GM18502 (cell line): Measurements from ENCODE around the gene MAP4K5.

ENCODE experiments used
- ATAC-seq: cut with Tn5 transposase; IDR thresholded peaks from one replicate; pipeline ENCODE4 v1.9.1; 2021; ENCODE audit warnings: mild to moderate bottlenecking; ENCODE audit not compliant: unreplicated experiment, poor library complexity

Gene MAP4K5

GRCh38 chr14:50488521-50488920, 43.8 kb downstream of the MAP4K5 start:
- ATAC-seq = no peak

- ATAC-seq = no peak
These were observed 53.3 kb downstream of the MAP4K5 start for GRCh38 chr14:50479041-50479440.

- no peak for ATAC-seq
These were observed 54.6 kb downstream of the MAP4K5 start for GRCh38 chr14:50477760-50478159.

GRCh38 chr14:50476134-50476533, 56.2 kb downstream of the MAP4K5 start:
- ATAC-seq = no peak

- no peak for ATAC-seq
These were observed 56.9 kb downstream of the MAP4K5 start for GRCh38 chr14:50475460-50475859.

GRCh38 chr14:50471838-50472465, 60.4 kb downstream of the MAP4K5 start:
- no peak for ATAC-seq

- ATAC-seq = no peak
These were observed 62.4 kb downstream of the MAP4K5 start for GRCh38 chr14:50469982-50470381.

GRCh38 chr14:50462111-50462510, 70.3 kb downstream of the MAP4K5 start:
- ATAC-seq = no peak

- ATAC-seq = no peak
These were observed 78.5 kb downstream of the MAP4K5 start for GRCh38 chr14:50453869-50454268.

GRCh38 chr14:50452979-50453705, 79.2 kb downstream of the MAP4K5 start:
- no peak for ATAC-seq

- ATAC-seq = no peak
These were observed 80.1 kb downstream of the MAP4K5 start for GRCh38 chr14:50452296-50452695.

GRCh38 chr14:50451854-50452253, 80.5 kb downstream of the MAP4K5 start:
- no peak for ATAC-seq

GRCh38 chr14:50447461-50447860, 84.9 kb downstream of the MAP4K5 start:
- ATAC-seq = no peak

GRCh38 chr14:50434528-50434927, 97.8 kb downstream of the MAP4K5 start:
- no peak for ATAC-seq

- ATAC-seq = no peak
These were observed 100.2 kb downstream of the MAP4K5 start for GRCh38 chr14:50432131-50432530.

GRCh38 chr14:50425816-50426215, 106.6 kb downstream of the MAP4K5 start:
- no peak for ATAC-seq

- no peak for ATAC-seq
These were observed 107.3 kb downstream of the MAP4K5 start for GRCh38 chr14:50425105-50425504.

- ATAC-seq = no peak
These were observed 108.8 kb downstream of the MAP4K5 start for GRCh38 chr14:50423529-50423928.

GRCh38 chr14:50421499-50421898, 110.9 kb downstream of the MAP4K5 start:
- no peak for ATAC-seq

- ATAC-seq = no peak
These were observed 114.5 kb downstream of the MAP4K5 start for GRCh38 chr14:50417853-50418252.

GRCh38 chr14:50410921-50411320, 121.4 kb downstream of the MAP4K5 start:
- ATAC-seq = no peak

- ATAC-seq = no peak
These were observed 122.3 kb downstream of the MAP4K5 start for GRCh38 chr14:50410071-50410470.
